CD4-positive, alpha-beta T cell treated with Interleukin-2 at 100 ng/mL for 4 hours (primary cell): ENCODE results near the gene ZCCHC7.

ENCODE experiments used
- DNase-seq: peaks from one replicate; pipeline ENCODE4 v3.0.0-alpha.2; 2020; ENCODE audit warnings: low spot score

ZCCHC7 gene

GRCh38 chr9:37209431-37210386 lies 89.3 kb downstream of the ZCCHC7 start:
- DNase-seq, result no peak

- no peak for DNase-seq
Observed at GRCh38 chr9:37210737-37211523, 90.6 kb downstream of the ZCCHC7 start.

GRCh38 chr9:37212435-37212834 lies 92.1 kb downstream of the ZCCHC7 start:
- DNase-seq, result no peak

- no peak for DNase-seq
Observed at GRCh38 chr9:37215381-37215780, 95.0 kb downstream of the ZCCHC7 start.

- no peak for DNase-seq
Observed at GRCh38 chr9:37215830-37216229, 95.5 kb downstream of the ZCCHC7 start.

- DNase-seq, result no peak
Observed at GRCh38 chr9:37217161-37217560, 96.8 kb downstream of the ZCCHC7 start.

DNA sequence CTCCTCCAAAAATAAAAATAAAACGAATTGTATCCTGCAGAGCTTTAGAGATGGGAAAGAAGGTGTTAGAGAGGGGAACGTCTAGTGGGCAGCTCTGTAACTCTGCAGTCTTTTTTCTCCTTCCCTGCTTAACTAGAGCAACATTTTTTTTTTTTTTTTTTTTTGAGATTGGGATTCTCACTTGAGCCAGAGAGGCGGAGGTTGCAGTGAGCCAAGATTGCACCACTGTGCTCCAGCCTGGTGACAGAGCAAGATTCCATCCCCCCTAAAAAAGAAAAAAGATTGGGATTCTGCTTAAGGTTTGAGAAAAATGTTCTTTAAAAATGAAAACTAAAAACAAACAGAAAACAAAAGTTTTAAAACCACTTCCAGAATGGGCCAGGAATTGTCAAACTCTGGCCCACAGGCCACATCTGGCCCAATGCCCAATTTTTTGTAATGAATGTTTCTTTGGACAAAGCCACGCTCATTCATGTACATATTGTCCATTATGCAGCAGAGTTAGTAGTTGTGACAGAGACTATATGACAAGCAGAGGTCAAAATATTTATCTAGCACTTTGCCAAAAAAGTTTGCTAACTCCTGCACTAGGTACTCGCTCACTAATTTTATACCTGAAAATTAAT lies 98.5 kb downstream of the ZCCHC7 start:
- no peak for DNase-seq

DNA sequence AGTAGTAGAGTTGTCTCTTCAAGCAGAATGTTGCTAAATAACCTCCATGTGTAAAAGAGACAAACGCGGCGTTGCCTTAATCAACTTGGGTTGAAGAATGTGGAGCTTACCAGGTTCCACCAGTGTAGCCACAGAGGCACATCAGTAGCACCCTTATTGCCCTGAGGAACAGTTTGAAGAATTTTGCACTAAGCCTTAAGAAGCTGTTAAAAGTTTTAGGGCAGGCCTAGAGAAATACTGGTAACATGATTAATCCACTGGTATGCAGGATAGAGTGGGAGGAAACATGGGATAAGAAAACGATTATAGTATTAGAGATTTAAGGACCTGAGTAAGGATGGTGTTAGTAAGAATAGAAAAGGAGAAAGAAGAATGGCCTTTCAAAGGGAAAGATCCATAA lies 100.6 kb downstream of the ZCCHC7 start:
- no peak for DNase-seq

DNA sequence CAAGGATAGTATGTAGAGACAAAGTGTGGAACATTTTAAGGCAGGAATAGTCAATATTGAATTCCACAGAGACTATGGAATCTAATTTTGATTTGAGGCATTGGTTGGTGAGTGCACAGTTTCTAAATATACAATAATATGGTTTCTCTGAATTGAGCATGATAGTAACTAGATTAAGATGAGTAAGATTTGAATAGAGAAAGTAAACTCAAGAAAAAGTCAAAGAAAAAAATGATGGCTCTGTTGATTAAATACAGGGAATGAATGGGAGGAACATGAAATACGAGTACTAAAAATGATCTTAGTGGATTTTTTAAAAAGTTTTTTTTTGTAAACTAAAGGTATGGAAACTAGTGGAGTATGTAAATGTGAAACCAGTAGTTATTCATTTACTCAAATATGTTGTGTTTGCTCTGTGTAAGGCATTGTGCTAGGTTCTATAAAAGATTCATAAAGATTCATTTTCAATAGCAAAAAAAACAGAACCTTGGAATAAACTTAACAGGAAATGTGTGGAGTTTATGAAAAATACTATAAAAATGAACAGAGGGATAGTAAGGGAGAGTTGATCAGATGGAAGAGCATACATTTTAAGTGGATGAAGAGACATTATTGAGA lies 101.2 kb downstream of the ZCCHC7 start:
- DNase-seq, result no peak

GRCh38 chr9:37229455-37229854 lies 109.1 kb downstream of the ZCCHC7 start:
- no peak for DNase-seq

- DNase-seq, result no peak
Observed at GRCh38 chr9:37229882-37230482, 109.6 kb downstream of the ZCCHC7 start.

DNA sequence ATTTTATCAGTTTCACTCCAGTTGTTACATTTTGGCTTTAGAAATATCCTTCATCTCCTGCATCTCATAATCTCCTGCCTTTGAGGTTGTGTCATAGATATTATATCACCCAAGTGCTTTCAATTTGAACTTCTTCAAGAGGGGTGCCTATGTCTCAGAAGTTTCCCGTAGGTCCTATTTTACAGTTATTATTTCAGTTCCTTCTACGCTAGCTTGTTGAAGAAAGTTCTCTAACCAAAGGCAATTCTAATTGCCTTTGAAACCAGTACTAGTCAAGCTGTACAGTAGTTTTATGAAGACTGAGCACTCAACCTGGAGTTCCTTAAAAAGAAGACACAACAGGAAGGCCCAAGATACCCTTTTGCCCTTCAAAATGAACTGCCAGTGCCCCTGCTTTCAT lies 116.4 kb downstream of the ZCCHC7 start:
- DNase-seq, result no peak

DNA sequence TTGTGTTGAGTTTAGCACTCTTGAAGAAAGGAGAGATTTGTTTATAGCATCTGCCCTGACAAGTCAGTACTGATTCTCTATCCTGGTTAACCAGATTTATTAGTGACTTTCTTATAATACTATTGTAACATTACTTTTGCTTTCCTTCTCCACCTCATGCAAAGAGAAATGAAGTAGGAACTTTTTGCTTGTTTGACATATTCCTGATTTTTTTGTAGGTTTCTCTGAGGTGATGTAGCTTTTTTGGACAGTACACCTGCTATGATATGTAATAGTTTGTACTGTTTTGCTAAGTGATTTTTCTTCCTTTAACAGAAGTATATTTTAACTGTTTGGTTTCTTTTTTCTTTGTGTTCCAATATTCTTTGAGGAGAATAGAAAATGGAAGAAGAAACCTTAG lies 117.7 kb downstream of the ZCCHC7 start:
- DNase-seq, result no peak

DNA sequence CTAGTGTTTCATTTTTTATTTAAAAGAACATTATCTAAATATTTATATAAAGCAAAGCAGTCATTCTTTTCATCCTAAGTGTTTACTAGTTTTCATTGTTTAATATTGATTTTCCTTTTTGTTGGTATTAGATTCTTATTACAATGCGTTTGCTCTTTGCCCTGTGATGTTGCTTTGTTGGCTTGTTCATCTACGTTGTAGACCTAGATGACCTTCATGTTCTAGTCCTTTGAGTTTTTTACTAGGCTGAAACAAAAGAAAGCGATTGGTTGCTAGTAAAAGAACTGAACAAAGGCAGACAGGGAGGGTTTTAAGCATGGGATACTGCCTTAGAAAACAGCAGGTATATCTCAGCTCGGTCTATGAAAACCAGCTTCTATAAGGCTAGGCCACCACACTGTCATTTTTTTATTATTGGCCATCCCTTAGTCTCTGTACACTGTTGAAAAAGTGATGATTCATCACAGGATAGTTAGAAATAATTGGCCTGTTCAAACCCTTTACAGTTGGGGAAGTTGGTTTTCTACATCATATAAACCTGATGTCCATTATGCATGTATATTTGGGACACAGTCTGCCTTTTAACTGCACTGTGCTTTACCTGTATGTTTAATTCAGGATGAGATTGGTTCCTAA lies 119.0 kb downstream of the ZCCHC7 start:
- no peak for DNase-seq

DNA sequence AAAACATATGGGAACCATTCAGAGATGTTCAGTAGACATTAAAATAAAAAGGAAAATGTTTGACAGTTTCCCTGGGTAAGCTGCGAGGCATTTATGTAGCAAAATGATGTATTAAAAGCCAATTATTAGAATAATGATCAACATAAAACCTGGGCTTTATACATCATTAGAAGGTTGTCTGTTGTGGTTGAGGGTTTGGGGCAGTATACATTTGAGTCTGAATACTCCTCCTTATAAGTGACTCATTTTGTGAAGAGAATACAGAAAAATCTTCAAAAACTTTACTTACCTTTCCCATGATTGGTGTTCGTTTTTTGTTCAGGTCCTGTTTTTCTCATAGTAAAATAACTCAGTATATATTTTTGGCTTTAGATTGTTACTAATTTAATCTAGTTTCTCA lies 119.5 kb downstream of the ZCCHC7 start:
- DNase-seq, result no peak

DNA sequence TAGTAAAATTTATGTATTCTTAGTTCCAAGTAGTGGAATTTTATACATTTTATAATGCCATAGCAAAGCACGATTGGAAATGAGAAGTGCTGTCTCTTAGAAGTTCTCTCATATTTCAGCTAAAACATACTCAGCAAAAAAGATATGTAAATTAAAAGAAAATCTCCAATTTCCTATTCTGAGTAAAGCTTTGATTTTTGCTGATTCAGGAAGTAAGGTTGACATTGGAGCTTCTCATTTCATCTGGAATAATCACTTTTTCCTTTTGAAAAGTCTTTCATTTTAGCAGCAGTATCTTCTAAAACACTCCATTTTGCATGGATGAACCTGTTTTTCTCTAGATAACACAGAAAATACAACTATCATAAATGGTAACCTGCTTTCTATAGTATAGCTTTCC lies 121.0 kb downstream of the ZCCHC7 start:
- DNase-seq, result no peak

GRCh38 chr9:37242089-37242488 lies 121.7 kb downstream of the ZCCHC7 start:
- DNase-seq, result no peak

DNA sequence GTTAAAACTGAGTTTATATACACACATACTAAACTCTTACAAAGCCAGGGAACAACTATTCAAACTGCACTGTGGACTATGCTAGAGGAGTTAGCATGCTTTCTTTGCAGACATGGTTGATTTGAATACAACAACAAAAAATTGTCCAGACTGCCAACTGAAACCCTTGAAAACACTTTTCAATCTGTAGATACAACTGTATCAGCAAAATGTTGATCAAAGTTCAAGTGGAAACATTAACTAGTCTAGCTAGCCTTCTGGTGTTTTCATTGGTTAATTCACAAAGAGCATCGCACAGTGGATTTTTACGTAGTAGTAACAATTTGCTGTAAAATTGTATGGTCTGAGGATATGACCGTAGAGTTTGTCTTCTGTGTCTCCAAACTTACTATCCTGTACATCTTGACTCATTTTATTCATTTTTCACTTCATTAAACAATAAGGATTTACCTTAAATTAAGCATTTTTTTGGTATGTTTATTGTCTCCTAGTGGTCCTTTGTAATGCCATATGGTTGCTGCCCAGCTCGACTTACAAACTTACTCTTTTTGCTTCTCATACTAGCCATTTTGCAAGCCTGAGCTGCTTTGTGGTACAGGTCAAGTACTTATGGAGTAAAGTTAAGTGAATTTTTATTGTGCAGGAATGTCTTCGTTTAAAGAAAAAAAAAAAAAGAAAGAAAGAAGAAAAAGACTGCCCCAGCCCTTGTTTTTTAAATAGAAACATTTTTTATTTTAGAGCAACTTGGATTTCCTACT lies 123.4 kb downstream of the ZCCHC7 start:
- no peak for DNase-seq

- no peak for DNase-seq
Observed at GRCh38 chr9:37246826-37247225, 126.5 kb downstream of the ZCCHC7 start.

DNA sequence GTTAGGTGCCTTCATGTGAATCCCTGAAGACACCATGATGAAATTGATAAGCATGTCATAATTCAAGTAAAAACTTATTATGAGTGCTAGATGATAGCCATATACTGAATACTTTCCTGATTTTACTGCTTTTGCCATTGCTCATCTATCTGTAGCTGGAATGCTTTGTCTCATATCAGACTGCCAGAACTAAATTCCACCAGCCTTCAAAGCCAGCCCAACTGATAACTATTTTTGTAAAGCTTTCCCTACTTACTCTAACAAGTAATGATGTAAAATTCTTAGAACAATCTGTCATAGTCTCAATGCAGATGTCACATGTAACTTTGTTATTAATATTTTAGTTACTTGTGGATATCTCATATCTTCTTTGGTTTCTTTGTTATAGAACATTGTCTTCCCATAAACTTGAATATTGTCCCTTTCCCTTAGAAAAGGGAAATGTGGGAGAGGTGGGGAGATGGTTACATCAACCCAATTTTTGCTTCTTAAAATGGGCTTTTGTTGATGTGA lies 128.3 kb downstream of the ZCCHC7 start:
- no peak for DNase-seq
